KMS-11 (cell line): ENCODE results near the gene GABRA5.

Source experiments
- H2AFZ ChIP-seq: fragments of 200-600 bp; sonication (generic); 2 replicates; pipeline ENCODE4 v1.6.1; 2016; ENCODE audit warnings: antibody characterized with exemption, mixed run types, low read depth
- H3K27ac ChIP-seq: fragments of 200-600 bp; sonication (generic); 2 replicates; pipeline ENCODE4 v1.6.1; 2016; ENCODE audit warnings: mild to moderate bottlenecking, mixed run types
- H3K27me3 ChIP-seq: fragments of 200-600 bp; sonication (generic); 2 replicates; pipeline ENCODE4 v1.6.1; 2017; ENCODE audit warnings: mild to moderate bottlenecking, low read depth, mixed run types, moderate library complexity; ENCODE audit not compliant: insufficient read depth
- H3K36me3 ChIP-seq: fragments of 200-600 bp; sonication (generic); 2 replicates; pipeline ENCODE4 v1.6.1; 2017; ENCODE audit warnings: mild to moderate bottlenecking, mixed run types; ENCODE audit not compliant: insufficient read depth
- H3K4me1 ChIP-seq: fragments of 200-600 bp; sonication (generic); 2 replicates; pipeline ENCODE4 v1.6.1; 2016; ENCODE audit warnings: mild to moderate bottlenecking, low read depth, mixed run types; ENCODE audit not compliant: poor library complexity, severe bottlenecking
- H3K4me2 ChIP-seq: fragments of 200-600 bp; sonication (generic); 2 replicates; pipeline ENCODE4 v1.7.0; 2016; ENCODE audit warnings: mild to moderate bottlenecking, mixed run types
- H3K4me3 ChIP-seq: fragments of 200-600 bp; sonication (generic); IDR thresholded peaks from 2 replicates; pipeline ENCODE4 v1.6.1; 2017; ENCODE audit warnings: low read depth, low read length, mixed read lengths; ENCODE audit not compliant: insufficient read depth
- H3K79me2 ChIP-seq: fragments of 200-600 bp; sonication (generic); 2 replicates; pipeline ENCODE4 v1.6.1; 2016; ENCODE audit warnings: low read depth, mixed run types; ENCODE audit not compliant: insufficient read depth
- H3K9ac ChIP-seq: fragments of 200-600 bp; sonication (generic); 2 replicates; pipeline ENCODE4 v1.6.1; 2016; ENCODE audit warnings: mild to moderate bottlenecking, mixed run types
- H4K20me1 ChIP-seq: fragments of 200-600 bp; sonication (generic); 2 replicates; pipeline ENCODE4 v1.6.1; 2016; ENCODE audit warnings: mild to moderate bottlenecking, mixed run types; ENCODE audit not compliant: insufficient read depth
- TF ChIP-seq, protein P1 (sequence below): fragments of 200-600 bp; sonication (generic); conservative IDR thresholded peaks from 2 replicates; pipeline ENCODE4 v1.6.1; 2017; ENCODE audit warnings: low read depth, mild to moderate bottlenecking, antibody characterized with exemption, low read length, moderate library complexity, mixed read lengths

Gene GABRA5

DNA sequence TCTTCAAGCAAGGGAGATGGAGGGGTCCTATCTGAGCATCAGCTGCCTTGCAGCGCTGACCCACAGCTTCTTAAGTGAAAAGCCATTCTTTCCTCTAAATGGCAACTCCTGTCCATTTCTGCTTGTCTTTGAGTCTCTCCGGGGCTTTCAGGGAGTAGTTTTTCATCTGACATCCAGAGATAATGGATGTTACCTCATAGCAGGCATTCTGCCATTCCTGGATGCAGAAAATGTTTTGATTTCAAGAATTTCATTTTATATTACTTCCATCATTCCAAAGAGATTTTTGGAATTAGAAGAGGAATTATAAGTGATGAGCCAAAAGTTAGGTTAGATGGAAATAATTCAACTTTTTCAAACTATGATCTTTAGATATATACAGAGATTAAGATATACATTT is 59.2 kb downstream of the GABRA5 start:
- H4K20me1 ChIP-seq = no peaks in the 10 kb centered on the region
- H3K79me2 ChIP-seq = no peaks in the 10 kb centered on the region
- H3K4me3 ChIP-seq = no peak overlapping the region
- no peak overlapping the region for H2AFZ ChIP-seq
- TF ChIP-seq, protein P1, sequence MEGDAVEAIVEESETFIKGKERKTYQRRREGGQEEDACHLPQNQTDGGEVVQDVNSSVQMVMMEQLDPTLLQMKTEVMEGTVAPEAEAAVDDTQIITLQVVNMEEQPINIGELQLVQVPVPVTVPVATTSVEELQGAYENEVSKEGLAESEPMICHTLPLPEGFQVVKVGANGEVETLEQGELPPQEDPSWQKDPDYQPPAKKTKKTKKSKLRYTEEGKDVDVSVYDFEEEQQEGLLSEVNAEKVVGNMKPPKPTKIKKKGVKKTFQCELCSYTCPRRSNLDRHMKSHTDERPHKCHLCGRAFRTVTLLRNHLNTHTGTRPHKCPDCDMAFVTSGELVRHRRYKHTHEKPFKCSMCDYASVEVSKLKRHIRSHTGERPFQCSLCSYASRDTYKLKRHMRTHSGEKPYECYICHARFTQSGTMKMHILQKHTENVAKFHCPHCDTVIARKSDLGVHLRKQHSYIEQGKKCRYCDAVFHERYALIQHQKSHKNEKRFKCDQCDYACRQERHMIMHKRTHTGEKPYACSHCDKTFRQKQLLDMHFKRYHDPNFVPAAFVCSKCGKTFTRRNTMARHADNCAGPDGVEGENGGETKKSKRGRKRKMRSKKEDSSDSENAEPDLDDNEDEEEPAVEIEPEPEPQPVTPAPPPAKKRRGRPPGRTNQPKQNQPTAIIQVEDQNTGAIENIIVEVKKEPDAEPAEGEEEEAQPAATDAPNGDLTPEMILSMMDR = no peak
- no peaks in the 10 kb centered on the region for H3K4me1 ChIP-seq
- H3K27ac ChIP-seq = no peak overlapping the region
- H3K36me3 ChIP-seq = no peaks in the 10 kb centered on the region
- H3K9ac ChIP-seq = no peak overlapping the region
- H3K27me3 ChIP-seq = no peaks in the 10 kb centered on the region
- H3K4me2 ChIP-seq = no peak overlapping the region

- Histone ChIP-seq H3K4me1 (no peaks in the 10 kb centered on the region), H3K27ac (no peak overlapping the region), H3K9ac (no peak overlapping the region), H3K4me2 (no peak overlapping the region), H3K36me3 (no peaks in the 10 kb centered on the region), H2AFZ (no peak overlapping the region), H3K27me3 (no peaks in the 10 kb centered on the region), H3K4me3 (no peak overlapping the region), H3K79me2 (no peaks in the 10 kb centered on the region), H4K20me1 (no peaks in the 10 kb centered on the region)
- TF ChIP-seq, protein P1 = no peak
These were observed 61.2 kb downstream of the GABRA5 start for GRCh38 chr15:26928051-26928450.

GRCh38 chr15:26929588-26929987 is 62.7 kb downstream of the GABRA5 start:
- Histone ChIP-seq H3K79me2 (no peaks in the 10 kb centered on the region), H4K20me1 (no peaks in the 10 kb centered on the region), H3K36me3 (no peaks in the 10 kb centered on the region), H3K9ac (no peak overlapping the region), H3K4me1 (no peaks in the 10 kb centered on the region), H3K4me2 (no peak overlapping the region), H3K4me3 (no peak overlapping the region), H3K27ac (no peak overlapping the region), H3K27me3 (no peaks in the 10 kb centered on the region), H2AFZ (no peak overlapping the region)
- TF ChIP-seq, protein P1 = no peak

GRCh38 chr15:26934848-26935247 is 68.0 kb downstream of the GABRA5 start:
- Histone ChIP-seq H3K27me3 (no peaks in the 10 kb centered on the region), H2AFZ (no peak overlapping the region), H3K4me1 (no peaks in the 10 kb centered on the region), H3K4me3 (no peak overlapping the region), H3K79me2 (no peaks in the 10 kb centered on the region), H3K36me3 (no peaks in the 10 kb centered on the region), H3K27ac (no peak overlapping the region), H3K4me2 (no peak overlapping the region), H3K9ac (no peak overlapping the region), H4K20me1 (no peaks in the 10 kb centered on the region)
- TF ChIP-seq, protein P1 = no peak
